A549 (cell line): Measurements from ENCODE around the gene C1orf105. TPM values are rescaled to one million over a fixed set of nuclear protein-coding genes. Genes with fewer than 3 reads are reported as not detected.

ENCODE experiments used
- ATAC-seq, 2 experiments: fragments of 200-7000 bp in 1 of 2; fragments of >200 bp in 1 of 2; cut with Nextera tagmentation in 1 of 2; cut with Tn5 transposase in 1 of 2; 3 replicates each; pipeline versions ENCODE4 v1.8.0 to v1.9.1; 2018 to 2020; ENCODE audit warnings: mild to moderate bottlenecking in 1 of 2, moderate library complexity in 1 of 2
- CTCF ChIA-PET: fragments of 300-600 bp; sonication (Branson Sonifier 250); formaldehyde crosslinking; extraction: SDS; loops from one replicate; lab custom pipeline; 2021; ENCODE audit warnings: antibody characterized with exemption, inconsistent platforms; lab: Yijun Ruan, JAX
- POLR2A ChIA-PET: fragments of 350-600 bp; formaldehyde crosslinking; extraction: SDS; loops from one replicate; lab custom pipeline; 2021; ENCODE audit warnings: antibody characterized with exemption, inconsistent platforms; lab: Yijun Ruan, JAX
- DNase-seq, 2 experiments: peaks; one replicate each; pipeline versions ENCODE4 v3.0.0 to v3.0.0-alpha.2; 2011 to 2016; ENCODE audit warnings: low read depth in 1 of 2, low spot score in 1 of 2
- FAIRE-seq: peaks from 2 replicates; lab custom pipeline; 2011; peaks lifted over from hg19 to GRCh38; lab: Jason Lieb, UNC
- H3K27ac ChIP-seq, 2 experiments: fragments of >200 bp; sonication (Bioruptor Twin); formaldehyde crosslinking; 3 replicates each; pipeline ENCODE4 v1.5.1; 2016 to 2017
- H3K4me1 ChIP-seq: fragments of >200 bp; sonication (Bioruptor Twin); formaldehyde crosslinking; 3 replicates; pipeline ENCODE4 v1.6.1; 2016
- H3K4me2 ChIP-seq: fragments of >200 bp; sonication (Bioruptor Twin); formaldehyde crosslinking; 3 replicates; pipeline ENCODE4 v1.6.1; 2016
- H3K4me3 ChIP-seq: fragments of >200 bp; sonication (Bioruptor Twin); formaldehyde crosslinking; 3 replicates; pipeline ENCODE4 v1.5.1; 2016
- H3K9me3 ChIP-seq: fragments of >200 bp; sonication (Bioruptor Twin); formaldehyde crosslinking; 3 replicates; pipeline ENCODE4 v1.6.1; 2016
- ATOH8 ChIP-seq: fragments of 250-450 bp; sonication (Bioruptor Pico); IDR thresholded peaks from 2 replicates; pipeline ENCODE4 v1.5.0; 2020; ENCODE audit warnings: low read depth, mild to moderate bottlenecking, moderate library complexity
- BCL3 ChIP-seq: fragments of >200 bp; sonication (Bioruptor Twin); formaldehyde crosslinking; IDR thresholded peaks from 3 replicates; pipeline ENCODE4 v1.6.1; 2016
- BHLHE40 ChIP-seq: IDR thresholded peaks from 2 replicates; pipeline ENCODE4 v1.6.1; 2012; ENCODE audit warnings: low read depth, low read length, inconsistent platforms
- CBX2 ChIP-seq: fragments of 200-600 bp; sonication (generic); IDR thresholded peaks from 2 replicates; pipeline ENCODE4 v1.6.1; 2016; ENCODE audit warnings: low read depth, mild to moderate bottlenecking, borderline replicate concordance
- CBX8 ChIP-seq: fragments of 200-600 bp; sonication (generic); IDR thresholded peaks from 2 replicates; pipeline ENCODE4 v1.6.1; 2016
- CEBPB ChIP-seq, 2 experiments: fragments of >200 bp in 1 of 2; sonication (Bioruptor Twin) in 1 of 2; formaldehyde crosslinking in 1 of 2; IDR thresholded peaks; 2 replicates each; pipeline ENCODE4 v1.6.1; 2012 to 2016
- CHD4 ChIP-seq: fragments of 200-600 bp; sonication (generic); IDR thresholded peaks from 2 replicates; pipeline ENCODE4 v1.6.1; 2016; ENCODE audit warnings: antibody characterized with exemption, mild to moderate bottlenecking, borderline replicate concordance
- CTCF ChIP-seq: fragments of >200 bp; sonication (Bioruptor Twin); formaldehyde crosslinking; IDR thresholded peaks from 3 replicates; pipeline ENCODE4 v1.5.1; 2016
- E2F6 ChIP-seq: IDR thresholded peaks from 2 replicates; pipeline ENCODE4 v1.6.1; 2012; ENCODE audit warnings: low read depth, borderline replicate concordance
- ELK1 ChIP-seq: fragments of 150-350 bp; IDR thresholded peaks from 2 replicates; pipeline ENCODE4 v1.6.1; 2014; ENCODE audit warnings: low read depth, mild to moderate bottlenecking, low read length
- EP300 ChIP-seq, 2 experiments: fragments of >200 bp; sonication (Bioruptor Twin); formaldehyde crosslinking; IDR thresholded peaks; 2 replicates in 1 of 2; 3 replicates in 1 of 2; pipeline ENCODE4 v1.6.1; 2016 to 2017
- FOSB ChIP-seq: fragments of 250-450 bp; sonication (Bioruptor Pico); IDR thresholded peaks from 2 replicates; pipeline ENCODE4 v1.5.0; 2020; ENCODE audit warnings: mild to moderate bottlenecking, moderate library complexity
- FOXS1 ChIP-seq: fragments of 250-450 bp; sonication (Bioruptor Pico); IDR thresholded peaks from 2 replicates; pipeline ENCODE4 v1.5.0; 2020; ENCODE audit warnings: mild to moderate bottlenecking, moderate library complexity
- HMGXB4 ChIP-seq: fragments of 250-450 bp; sonication (Bioruptor Pico); IDR thresholded peaks from 2 replicates; pipeline ENCODE4 v1.5.0; 2021; ENCODE audit warnings: mild to moderate bottlenecking, moderate library complexity, borderline replicate concordance
- HOXA7 ChIP-seq: fragments of 250-450 bp; sonication (Bioruptor Pico); IDR thresholded peaks from 2 replicates; pipeline ENCODE4 v1.5.0; 2020; ENCODE audit warnings: mild to moderate bottlenecking, moderate library complexity
- HOXB13 ChIP-seq: fragments of 250-450 bp; sonication (Bioruptor Pico); IDR thresholded peaks from 2 replicates; pipeline ENCODE4 v1.5.0; 2020; ENCODE audit warnings: low read depth, mild to moderate bottlenecking, moderate library complexity
- HOXB5 ChIP-seq: fragments of 250-450 bp; sonication (Bioruptor Pico); IDR thresholded peaks from 2 replicates; pipeline ENCODE4 v1.5.0; 2020; ENCODE audit warnings: mild to moderate bottlenecking, moderate library complexity
- JUNB ChIP-seq: fragments of >200 bp; sonication (Bioruptor Twin); formaldehyde crosslinking; IDR thresholded peaks from 2 replicates; pipeline ENCODE4 v1.6.1; 2016
- KDM1A ChIP-seq: fragments of 200-600 bp; sonication (generic); IDR thresholded peaks from 2 replicates; pipeline ENCODE4 v1.6.1; 2016; ENCODE audit warnings: low read depth, mild to moderate bottlenecking
- MAZ ChIP-seq: fragments of 150-350 bp; IDR thresholded peaks from 2 replicates; pipeline ENCODE4 v1.6.1; 2014; ENCODE audit warnings: antibody characterized with exemption, low read depth, low read length, borderline replicate concordance
- NPAS2 ChIP-seq: fragments of 250-450 bp; sonication (Bioruptor Pico); IDR thresholded peaks from 2 replicates; pipeline ENCODE4 v1.8.0; 2022; ENCODE audit warnings: mild to moderate bottlenecking, moderate library complexity, borderline replicate concordance
- NR3C1 ChIP-seq: fragments of >200 bp; sonication (Bioruptor Twin); formaldehyde crosslinking; IDR thresholded peaks from 3 replicates; pipeline ENCODE4 v1.6.1; 2017
- PBX3 ChIP-seq: IDR thresholded peaks from 2 replicates; pipeline ENCODE4 v1.6.1; 2012
- PHF8 ChIP-seq: fragments of 200-600 bp; sonication (generic); IDR thresholded peaks from 2 replicates; pipeline ENCODE4 v1.6.1; 2016; ENCODE audit warnings: low read depth, mild to moderate bottlenecking, antibody characterized with exemption, moderate library complexity, borderline replicate concordance
- POLR2A ChIP-seq: IDR thresholded peaks from 2 replicates; pipeline ENCODE4 v1.6.1; 2012; ENCODE audit warnings: mild to moderate bottlenecking, low read length
- RARB ChIP-seq: fragments of 250-450 bp; sonication (Bioruptor Pico); IDR thresholded peaks from 2 replicates; pipeline ENCODE4 v1.8.0; 2021; ENCODE audit warnings: mild to moderate bottlenecking, moderate library complexity
- RNF2 ChIP-seq: fragments of 200-600 bp; sonication (generic); IDR thresholded peaks from 2 replicates; pipeline ENCODE4 v1.6.1; 2016; ENCODE audit warnings: low read depth, mild to moderate bottlenecking, antibody characterized with exemption, moderate library complexity, borderline replicate concordance
- SMC3 ChIP-seq: fragments of >200 bp; sonication (Bioruptor Twin); formaldehyde crosslinking; IDR thresholded peaks from 3 replicates; pipeline ENCODE4 v1.6.1; 2018; ENCODE audit warnings: inconsistent platforms
- SREBF2 ChIP-seq: fragments of 450-650 bp; IDR thresholded peaks from 2 replicates; pipeline ENCODE4 v1.6.1; 2014; ENCODE audit warnings: mild to moderate bottlenecking, moderate library complexity
- TFCP2L1 ChIP-seq: fragments of 250-450 bp; sonication (Bioruptor Pico); IDR thresholded peaks from 2 replicates; pipeline ENCODE4 v1.5.0; 2021; ENCODE audit warnings: mild to moderate bottlenecking
- ZNF302 ChIP-seq: fragments of 250-450 bp; sonication (Bioruptor Pico); IDR thresholded peaks from 2 replicates; pipeline ENCODE4 v1.9.0; 2021; ENCODE audit warnings: inconsistent platforms, mild to moderate bottlenecking, moderate library complexity
- WGBS: methylation state at CpG from one replicate; pipeline ENCODE4 v1.1.6; 2017; ENCODE audit errors: missing lambda C conversion rate; 5-methylcytosine and 5-hydroxymethylcytosine counted together
- polyA plus RNA-seq, 4 experiments: library from polyadenylated mRNA; depleted of rRNA in 3 of 4; stranded (reverse); fragments of >200 nt; fragmentation: RNase III in 1 of 4; extraction: RNeasy Plus Mini Kit Qiagen cat#74134 plus additional on column Dnase treatment in 1 of 4; gene quantifications; 2 replicates in 3 of 4; 3 replicates in 1 of 4; pipeline ENCODE4 v1.2.3, GENCODE V29; 2011 to 2017

Gene C1orf105
- polyA plus RNA-seq, 2 of the 4 experiments (the other 2 are of a cell fraction): 0.40 TPM; not detected in 1

- FAIRE-seq: no peak
- peak in 1 of 2 experiments; percentile 39 for DNase-seq
- H3K9me3 ChIP-seq: no peaks in the 10 kb centered on the region
- TF ChIP-seq PBX3 (no peak), RNF2 (no peak), CBX2 (no peak), CBX8 (no peak), POLR2A (no peak), CHD4 (no peak), HMGXB4 (CRISPR knock-in tag) (no peak), BCL3 (no peak), E2F6 (no peak), NPAS2 (CRISPR knock-in tag) (no peak), SMC3 (no peak), ZNF302 (no peak), TFCP2L1 (CRISPR knock-in tag) (no peak), CTCF (no peak), KDM1A (no peak), HOXB5 (CRISPR knock-in tag) (no peak), MAZ (no peak), SREBF2 (no peak)
- TF ChIP-seq, all 56 proteins: peak for 0
- H3K4me3 ChIP-seq: no peak overlapping the region
- H3K4me1 ChIP-seq: peaks cover 19% of the 10 kb centered on the region
- POLR2A ChIA-PET: no interaction called here
- peak overlapping the region; percentile 21 to 58; a peak in 4 of 6 replicates for H3K27ac ChIP-seq
- H3K4me2 ChIP-seq: peak overlapping the region; percentile 15
- CTCF ChIA-PET: interaction anchor here (1.0 kb wide), 1 partner anchor 8 kb away, joined by 5 read pairs; no protein-coding TSS in a partner anchor
- WGBS: 51% methylated on average over 4 of the region's 4 CpGs
- ATAC-seq: peak in 1 of 2 experiments; percentile 68; a peak in 3 of 6 replicates
Observed at GRCh38 chr1:172476218-172476811, 55.8 kb downstream of the C1orf105 start.

- Histone ChIP-seq H3K4me3 (no peak overlapping the region), H3K9me3 (no peaks in the 10 kb centered on the region), H3K27ac (no peak overlapping the region; a peak in 1 of 6 replicates), H3K4me1 (peaks cover 25% of the 10 kb centered on the region), H3K4me2 (no peak overlapping the region)
- no peak for DNase-seq
- POLR2A ChIA-PET: no interaction called here
- ATAC-seq: no peak
- no peak for FAIRE-seq
- CTCF ChIA-PET: no interaction called here
- 75% methylated on average over 2 of the region's 2 CpGs for WGBS
- TF ChIP-seq RNF2 (no peak), HOXA7 (CRISPR knock-in tag) (no peak), PHF8 (no peak), HOXB13 (CRISPR knock-in tag) (no peak), CEBPB (IDR thresholded peaks at IDR 0.05) (no peak), ELK1 (no peak), FOXS1 (no peak), ATOH8 (CRISPR knock-in tag) (no peak), FOSB (no peak), EP300 (IDR thresholded peaks at IDR 0.05) (no peak), RARB (no peak), NR3C1 (no peak), JUNB (no peak), BHLHE40 (no peak)
Observed at GRCh38 chr1:172477216-172477615, 56.7 kb downstream of the C1orf105 start.
